Esophagus squamous epithelium (tissue), 4 donors: ENCODE results near the gene TMEM198.

ENCODE experiments used
- POLR2A ChIP-seq, 4 donors: fragments of 450-650 bp; IDR thresholded peaks; one replicate each; pipeline ENCODE4 v1.6.1; 2017; ENCODE audit warnings: antibody characterized with exemption in 4 of 4, mild to moderate bottlenecking in 4 of 4, moderate library complexity in 3 of 4
- TF ChIP-seq, protein P1 (sequence below), 6 experiments: fragments of 450-650 bp in 4 of 6; fragments of 200-600 bp in 2 of 6; sonication (generic) in 2 of 6; IDR thresholded peaks; one replicate each; pipeline ENCODE4 v1.5.1; 2016 to 2019; ENCODE audit warnings: antibody characterized with exemption in 6 of 6, mild to moderate bottlenecking in 4 of 6, moderate library complexity in 4 of 6

GRCh38 chr2:219522111-219523030 lies 21.5 kb upstream of the TMEM198 start:
- TF ChIP-seq, protein P1, sequence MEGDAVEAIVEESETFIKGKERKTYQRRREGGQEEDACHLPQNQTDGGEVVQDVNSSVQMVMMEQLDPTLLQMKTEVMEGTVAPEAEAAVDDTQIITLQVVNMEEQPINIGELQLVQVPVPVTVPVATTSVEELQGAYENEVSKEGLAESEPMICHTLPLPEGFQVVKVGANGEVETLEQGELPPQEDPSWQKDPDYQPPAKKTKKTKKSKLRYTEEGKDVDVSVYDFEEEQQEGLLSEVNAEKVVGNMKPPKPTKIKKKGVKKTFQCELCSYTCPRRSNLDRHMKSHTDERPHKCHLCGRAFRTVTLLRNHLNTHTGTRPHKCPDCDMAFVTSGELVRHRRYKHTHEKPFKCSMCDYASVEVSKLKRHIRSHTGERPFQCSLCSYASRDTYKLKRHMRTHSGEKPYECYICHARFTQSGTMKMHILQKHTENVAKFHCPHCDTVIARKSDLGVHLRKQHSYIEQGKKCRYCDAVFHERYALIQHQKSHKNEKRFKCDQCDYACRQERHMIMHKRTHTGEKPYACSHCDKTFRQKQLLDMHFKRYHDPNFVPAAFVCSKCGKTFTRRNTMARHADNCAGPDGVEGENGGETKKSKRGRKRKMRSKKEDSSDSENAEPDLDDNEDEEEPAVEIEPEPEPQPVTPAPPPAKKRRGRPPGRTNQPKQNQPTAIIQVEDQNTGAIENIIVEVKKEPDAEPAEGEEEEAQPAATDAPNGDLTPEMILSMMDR (IDR thresholded peaks at IDR 0.05), result no peak
- TF ChIP-seq POLR2A (IDR thresholded peaks at IDR 0.05), result no peak
